HepG2 (cell line): ENCODE data around the gene VPS50. TPM values are rescaled to one million over a fixed set of nuclear protein-coding genes. Genes with fewer than 3 reads are reported as not detected.

Experiments used
- CCAR2 ChIP-seq: fragments of 200-400 bp; formaldehyde crosslinking; optimal IDR thresholded peaks from 2 replicates; pipeline ENCODE3; 2018; ENCODE audit warnings: low read depth, mild to moderate bottlenecking, low read length, moderate library complexity
- CEBPB ChIP-seq: IDR thresholded peaks from 2 replicates; pipeline ENCODE4 v1.6.1; 2011; ENCODE audit warnings: low read depth, low read length, improper control_type of control experiment, borderline replicate concordance
- FOXA1 ChIP-seq, 2 experiments: fragments of 450-650 bp in 1 of 2; sonication (generic) in 1 of 2; formaldehyde crosslinking in 1 of 2; IDR thresholded peaks; 2 replicates each; pipeline versions ENCODE4 v1.4.0 to v1.6.1; 2016 to 2020; ENCODE audit warnings: missing genetic modification reagents in 1 of 2
- FOXA3 ChIP-seq: IDR thresholded peaks from 2 replicates; pipeline ENCODE4 v1.6.1; 2016; ENCODE audit warnings: missing genetic modification reagents, missing compliant biosample characterization
- GATAD2A ChIP-seq: IDR thresholded peaks from 2 replicates; pipeline ENCODE4 v1.6.1; 2016
- KMT2B ChIP-seq: IDR thresholded peaks from 2 replicates; pipeline ENCODE4 v1.6.1; 2016; ENCODE audit warnings: missing genetic modification reagents, missing compliant biosample characterization
- MYNN ChIP-seq: sonication (generic); formaldehyde crosslinking; IDR thresholded peaks from 2 replicates; pipeline ENCODE4 v1.4.0; 2020; ENCODE audit warnings: mild to moderate bottlenecking, low read depth, missing genetic modification reagents
- NFYC ChIP-seq: IDR thresholded peaks from 2 replicates; pipeline ENCODE4 v1.6.1; 2016; ENCODE audit warnings: missing genetic modification reagents, missing compliant biosample characterization
- RXRA ChIP-seq: sonication (generic); formaldehyde crosslinking; IDR thresholded peaks from 2 replicates; pipeline ENCODE4 v1.5.1; 2020; ENCODE audit warnings: missing genetic modification reagents
- SALL1 ChIP-seq: sonication (generic); formaldehyde crosslinking; IDR thresholded peaks from 2 replicates; pipeline ENCODE4 v1.8.0; 2022; ENCODE audit warnings: mild to moderate bottlenecking, missing genetic modification reagents
- STAG1 ChIP-seq: sonication (generic); formaldehyde crosslinking; IDR thresholded peaks from 2 replicates; pipeline ENCODE4 v1.4.0; 2020; ENCODE audit warnings: missing genetic modification reagents
- TBX3 ChIP-seq: fragments of 450-650 bp; IDR thresholded peaks from 2 replicates; pipeline ENCODE4 v1.6.1; 2017; ENCODE audit warnings: antibody characterized with exemption, mild to moderate bottlenecking, inconsistent platforms, borderline replicate concordance
- THAP11 ChIP-seq: IDR thresholded peaks from 2 replicates; pipeline ENCODE4 v1.6.1; 2016; ENCODE audit warnings: missing biosample characterization, missing genetic modification reagents
- ZC3H4 ChIP-seq: sonication (generic); formaldehyde crosslinking; IDR thresholded peaks from 2 replicates; pipeline ENCODE4 v1.4.0; 2020; ENCODE audit warnings: missing genetic modification reagents, borderline replicate concordance
- ZFP36 ChIP-seq: fragments of 150-350 bp; IDR thresholded peaks from 2 replicates; pipeline ENCODE4 v1.6.1; 2018; ENCODE audit warnings: borderline replicate concordance, low read length, low read depth; ENCODE audit not compliant: partially characterized antibody
- ZFP37 ChIP-seq: sonication (generic); formaldehyde crosslinking; IDR thresholded peaks from 2 replicates; pipeline ENCODE4 v1.4.0; 2020; ENCODE audit warnings: missing genetic modification reagents, borderline replicate concordance
- ZFP90 ChIP-seq: sonication (generic); formaldehyde crosslinking; IDR thresholded peaks from 2 replicates; pipeline ENCODE4 v1.8.0; 2022; ENCODE audit warnings: missing genetic modification reagents, mild to moderate bottlenecking, inconsistent platforms, borderline replicate concordance
- ZNF235 ChIP-seq: sonication (generic); formaldehyde crosslinking; IDR thresholded peaks from 2 replicates; pipeline ENCODE4 v1.8.1; 2023; ENCODE audit warnings: mild to moderate bottlenecking, missing genetic modification reagents, borderline replicate concordance
- ZNF282 ChIP-seq: fragments of 450-650 bp; IDR thresholded peaks from 2 replicates; pipeline ENCODE4 v1.6.1; 2018; ENCODE audit not compliant: partially characterized antibody
- ZNF354B ChIP-seq: sonication (generic); formaldehyde crosslinking; IDR thresholded peaks from 2 replicates; pipeline ENCODE4 v1.8.0; 2022; ENCODE audit warnings: mild to moderate bottlenecking, missing genetic modification reagents
- ZNF446 ChIP-seq: sonication (generic); formaldehyde crosslinking; IDR thresholded peaks from 2 replicates; pipeline ENCODE4 v1.5.0; 2020; ENCODE audit warnings: mild to moderate bottlenecking, missing genetic modification reagents
- ZNF556 ChIP-seq: sonication (generic); formaldehyde crosslinking; IDR thresholded peaks from 2 replicates; pipeline ENCODE4 v1.4.0; 2020; ENCODE audit warnings: mild to moderate bottlenecking, missing genetic modification reagents, borderline replicate concordance
- ZNF850 ChIP-seq: sonication (generic); formaldehyde crosslinking; conservative IDR thresholded peaks from 2 replicates; pipeline ENCODE4 v1.9.0; 2021; ENCODE audit warnings: mild to moderate bottlenecking, missing genetic modification reagents
- polyA plus RNA-seq, 8 experiments: library from polyadenylated mRNA; depleted of rRNA in 3 of 8; stranded (reverse) in 7 of 8; unstranded in 1 of 8; fragments of >200 nt; fragmentation: Illumina TruSeq in 4 of 8; extraction: Trizol in 4 of 8; gene quantifications; 2 replicates each; pipeline versions ENCODE4 v1.2.1 to v1.2.3, GENCODE V29; 2011 to 2016; ENCODE audit warnings: low read depth in 4 of 8, missing spikeins in 1 of 8, mixed read lengths in 1 of 8; ENCODE audit not compliant: insufficient read depth in 1 of 8
- total RNA-seq, 5 experiments: library from RNA; depleted of rRNA; stranded (reverse); fragments of >200 nt; fragmentation: Illumina TruSeq; extraction: Trizol; gene quantifications; 2 replicates each; pipeline ENCODE4 v1.2.3, GENCODE V29; 2016; ENCODE audit warnings: low read depth in 1 of 5
- TF ChIP-seq, protein P1 (sequence below): sonication (generic); formaldehyde crosslinking; IDR thresholded peaks from 2 replicates; pipeline ENCODE4 v1.5.0; 2020; ENCODE audit warnings: missing genetic modification reagents, mild to moderate bottlenecking, borderline replicate concordance
- TF ChIP-seq, protein P2 (sequence below): sonication (generic); formaldehyde crosslinking; IDR thresholded peaks from 2 replicates; pipeline ENCODE4 v1.8.0; 2022; ENCODE audit warnings: mild to moderate bottlenecking, missing genetic modification reagents, borderline replicate concordance
- TF ChIP-seq, protein P3 (sequence below): sonication (generic); formaldehyde crosslinking; conservative IDR thresholded peaks from 2 replicates; pipeline ENCODE4 v1.4.0; 2020; ENCODE audit warnings: missing genetic modification reagents
- TF ChIP-seq, protein P4 (sequence below): IDR thresholded peaks from 2 replicates; pipeline ENCODE4 v1.6.1; 2016; ENCODE audit warnings: mild to moderate bottlenecking

Gene VPS50
- total and polyA plus RNA-seq, 2 of the 13 experiments (the other 11 are each of a cell fraction or from before 2014, with no cell fraction given) = 10.3 to 20.4 TPM

DNA sequence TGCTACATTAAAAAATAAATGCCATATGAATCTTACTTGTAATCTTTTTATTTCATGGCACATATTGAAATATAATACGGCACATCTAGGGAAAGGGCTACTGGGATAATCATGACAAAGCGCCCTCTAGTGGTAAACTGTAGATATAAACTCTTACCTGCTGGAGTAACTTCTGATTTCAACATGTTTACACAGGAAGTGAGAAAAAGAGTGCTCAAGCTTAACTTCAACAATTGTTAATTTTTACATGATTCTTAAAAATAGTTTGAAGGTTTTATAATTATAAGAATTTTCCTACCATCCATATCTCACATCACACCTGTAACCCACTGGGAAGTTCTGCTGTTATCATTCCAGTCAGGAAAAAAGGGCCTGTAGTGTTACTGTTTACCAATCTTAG is 3.9 kb upstream of the VPS50 start (continued):
- TF ChIP-seq ZC3H4 (CRISPR knock-in tag) (no peak), ZNF556 (CRISPR knock-in tag) (no peak), MYNN (CRISPR knock-in tag) (no peak), SALL1 (CRISPR knock-in tag) (no peak), CCAR2 (no peak), TBX3 (no peak), ZNF235 (no peak), GATAD2A (peak; percentile 39; the same call in 1 of the 2 replicates), ZNF446 (no peak), CEBPB (no peak), FOXA3 (CRISPR knock-in tag) (peak; percentile 70), FOXA1 (IDR thresholded peaks at IDR 0.05) (no peak), FOXA1 (CRISPR knock-in tag; IDR thresholded peaks at IDR 0.05) (0 out of 2 replicates have a peak, but pooled peaks have one; percentile 40), RXRA (CRISPR knock-in tag) (no peak), ZNF850 (CRISPR knock-in tag) (no peak), STAG1 (0 out of 2 replicates have a peak, but pooled peaks have one; percentile 8), ZFP90 (no peak), ZFP37 (CRISPR knock-in tag) (no peak), THAP11 (CRISPR knock-in tag) (0 out of 2 replicates have a peak, but pooled peaks have one; percentile 25), ZFP36 (no peak), KMT2B (no peak), NFYC (CRISPR knock-in tag) (no peak), ZNF354B (CRISPR knock-in tag) (no peak), ZNF282 (no peak)
- TF ChIP-seq, protein P1, sequence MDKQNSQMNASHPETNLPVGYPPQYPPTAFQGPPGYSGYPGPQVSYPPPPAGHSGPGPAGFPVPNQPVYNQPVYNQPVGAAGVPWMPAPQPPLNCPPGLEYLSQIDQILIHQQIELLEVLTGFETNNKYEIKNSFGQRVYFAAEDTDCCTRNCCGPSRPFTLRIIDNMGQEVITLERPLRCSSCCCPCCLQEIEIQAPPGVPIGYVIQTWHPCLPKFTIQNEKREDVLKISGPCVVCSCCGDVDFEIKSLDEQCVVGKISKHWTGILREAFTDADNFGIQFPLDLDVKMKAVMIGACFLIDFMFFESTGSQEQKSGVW = no peak
- TF ChIP-seq, protein P2, sequence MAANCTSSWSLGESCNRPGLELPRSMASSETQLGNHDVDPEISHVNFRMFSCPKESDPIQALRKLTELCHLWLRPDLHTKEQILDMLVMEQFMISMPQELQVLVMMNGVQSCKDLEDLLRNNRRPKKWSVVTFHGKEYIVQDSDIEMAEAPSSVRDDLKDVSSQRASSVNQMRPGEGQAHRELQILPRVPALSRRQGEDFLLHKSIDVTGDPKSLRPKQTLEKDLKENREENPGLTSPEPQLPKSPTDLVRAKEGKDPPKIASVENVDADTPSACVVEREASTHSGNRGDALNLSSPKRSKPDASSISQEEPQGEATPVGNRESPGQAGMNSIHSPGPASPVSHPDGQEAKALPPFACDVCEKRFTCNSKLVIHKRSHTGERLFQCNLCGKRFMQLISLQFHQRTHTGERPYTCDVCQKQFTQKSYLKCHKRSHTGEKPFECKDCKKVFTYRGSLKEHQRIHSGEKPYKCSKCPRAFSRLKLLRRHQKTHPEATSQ (CRISPR knock-in tag) = no peak
- TF ChIP-seq, protein P3, sequence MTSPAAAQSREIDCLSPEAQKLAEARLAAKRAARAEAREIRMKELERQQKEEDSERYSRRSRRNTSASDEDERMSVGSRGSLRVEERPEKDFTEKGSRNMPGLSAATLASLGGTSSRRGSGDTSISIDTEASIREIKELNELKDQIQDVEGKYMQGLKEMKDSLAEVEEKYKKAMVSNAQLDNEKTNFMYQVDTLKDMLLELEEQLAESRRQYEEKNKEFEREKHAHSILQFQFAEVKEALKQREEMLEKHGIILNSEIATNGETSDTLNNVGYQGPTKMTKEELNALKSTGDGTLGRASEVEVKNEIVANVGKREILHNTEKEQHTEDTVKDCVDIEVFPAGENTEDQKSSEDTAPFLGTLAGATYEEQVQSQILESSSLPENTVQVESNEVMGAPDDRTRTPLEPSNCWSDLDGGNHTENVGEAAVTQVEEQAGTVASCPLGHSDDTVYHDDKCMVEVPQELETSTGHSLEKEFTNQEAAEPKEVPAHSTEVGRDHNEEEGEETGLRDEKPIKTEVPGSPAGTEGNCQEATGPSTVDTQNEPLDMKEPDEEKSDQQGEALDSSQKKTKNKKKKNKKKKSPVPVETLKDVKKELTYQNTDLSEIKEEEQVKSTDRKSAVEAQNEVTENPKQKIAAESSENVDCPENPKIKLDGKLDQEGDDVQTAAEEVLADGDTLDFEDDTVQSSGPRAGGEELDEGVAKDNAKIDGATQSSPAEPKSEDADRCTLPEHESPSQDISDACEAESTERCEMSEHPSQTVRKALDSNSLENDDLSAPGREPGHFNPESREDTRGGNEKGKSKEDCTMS (CRISPR knock-in tag) = no peak
- TF ChIP-seq, protein P4, sequence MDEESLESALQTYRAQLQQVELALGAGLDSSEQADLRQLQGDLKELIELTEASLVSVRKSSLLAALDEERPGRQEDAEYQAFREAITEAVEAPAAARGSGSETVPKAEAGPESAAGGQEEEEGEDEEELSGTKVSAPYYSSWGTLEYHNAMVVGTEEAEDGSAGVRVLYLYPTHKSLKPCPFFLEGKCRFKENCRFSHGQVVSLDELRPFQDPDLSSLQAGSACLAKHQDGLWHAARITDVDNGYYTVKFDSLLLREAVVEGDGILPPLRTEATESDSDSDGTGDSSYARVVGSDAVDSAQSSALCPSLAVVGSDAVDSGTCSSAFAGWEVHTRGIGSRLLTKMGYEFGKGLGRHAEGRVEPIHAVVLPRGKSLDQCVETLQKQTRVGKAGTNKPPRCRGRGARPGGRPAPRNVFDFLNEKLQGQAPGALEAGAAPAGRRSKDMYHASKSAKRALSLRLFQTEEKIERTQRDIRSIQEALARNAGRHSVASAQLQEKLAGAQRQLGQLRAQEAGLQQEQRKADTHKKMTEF = no peak
